DLD1 (cell line): Measurements from ENCODE around the gene GOLGA6L6.
"Not testable (repeated sequence)": the region's sequence is repeated elsewhere in the genome, so short reads cannot be mapped to it uniquely, and the experiment has no call there.

Experiments used
- in situ Hi-C: cut with HindIII; loops from 2 replicates; pipeline ENCODE4 v1.10.0; 2017; ENCODE audit warnings: low sequenced_read_pairs

Gene GOLGA6L6

GRCh38 chr15:20541700-20542099 lies at the start of gene GOLGA6L6:
TSS of gene GOLGA6L6 (minus strand) at chr15:20541800. CDS start at chr15:20541709, 91 bp downstream.
- in situ Hi-C loops, result not testable (repeated sequence)

- in situ Hi-C loops, result not testable (repeated sequence)
Measured at GRCh38 chr15:20590069-20590468, 48.5 kb upstream of the GOLGA6L6 start.

GRCh38 chr15:20586821-20587220 lies 45.2 kb upstream of the GOLGA6L6 start:
- in situ Hi-C loops, result not testable (repeated sequence)

- in situ Hi-C loops, result not testable (repeated sequence)
Measured at GRCh38 chr15:20582726-20583115, 41.1 kb upstream of the GOLGA6L6 start.

- in situ Hi-C loops, result not testable (repeated sequence)
Measured at GRCh38 chr15:20582109-20582725, 40.6 kb upstream of the GOLGA6L6 start.

- in situ Hi-C loops, result not testable (repeated sequence)
Measured at GRCh38 chr15:20581261-20582108, 39.9 kb upstream of the GOLGA6L6 start.

- in situ Hi-C loops, result not testable (repeated sequence)
Measured at GRCh38 chr15:20579662-20580061, 38.1 kb upstream of the GOLGA6L6 start.

- in situ Hi-C loops, result not testable (repeated sequence)
Measured at GRCh38 chr15:20551289-20551688, 9.7 kb upstream of the GOLGA6L6 start.

GRCh38 chr15:20505926-20506658 lies 35.5 kb downstream of the GOLGA6L6 start:
- in situ Hi-C loops, result not testable (repeated sequence)

GRCh38 chr15:20502839-20503238 lies 38.8 kb downstream of the GOLGA6L6 start:
- in situ Hi-C loops, result not testable (repeated sequence)

- in situ Hi-C loops, result not testable (repeated sequence)
Measured at GRCh38 chr15:20501512-20502222, 39.9 kb downstream of the GOLGA6L6 start.

GRCh38 chr15:20497781-20498180 lies 43.8 kb downstream of the GOLGA6L6 start:
- in situ Hi-C loops, result not testable (repeated sequence)

GRCh38 chr15:20493035-20493434 lies 48.6 kb downstream of the GOLGA6L6 start:
- in situ Hi-C loops, result not testable (repeated sequence)

- in situ Hi-C loops, result not testable (repeated sequence)
Measured at GRCh38 chr15:20492598-20492997, 49.0 kb downstream of the GOLGA6L6 start.

- in situ Hi-C loops, result not testable (repeated sequence)
Measured at GRCh38 chr15:20489320-20489719, 52.3 kb downstream of the GOLGA6L6 start.
